Measurements from ENCODE around the gene NAE1.

- TF ChIP-seq CTCF (IDR thresholded peaks at IDR 0.05; ENCODE audit: low read length) (no peak), EZH2 (IDR thresholded peaks at IDR 0.05; ENCODE audit: borderline replicate concordance, low read length) (no peak)
Measured at GRCh38 chr16:66841366-66841765, 10.6 kb upstream of the NAE1 start.
